H9 (cell line): Measurements from ENCODE around the gene LMO1. TPM values are rescaled to one million over a fixed set of nuclear protein-coding genes. Genes with fewer than 3 reads are reported as not detected.

ENCODE experiments used
- DNase-seq: peaks from one replicate; pipeline ENCODE4 v3.0.0-alpha.2; 2017
- H2AFZ ChIP-seq: one replicate; pipeline ENCODE4 v1.6.1; 2013; ENCODE audit warnings: mild to moderate bottlenecking, low read length, control low read depth, moderate library complexity
- H2AK5ac ChIP-seq: 2 replicates; pipeline ENCODE4 v1.6.1; 2013; ENCODE audit warnings: low read length, control low read depth, mixed read lengths; ENCODE audit not compliant: insufficient read length
- H2BK120ac ChIP-seq: one replicate; pipeline ENCODE4 v1.6.1; 2013; ENCODE audit warnings: low read depth, mild to moderate bottlenecking, low read length, control low read depth, inconsistent platforms; ENCODE audit not compliant: poor library complexity, severe bottlenecking
- H2BK12ac ChIP-seq: 2 replicates; pipeline ENCODE4 v1.6.1; 2013; ENCODE audit warnings: low read length, control low read depth, mixed read lengths, low read depth; ENCODE audit not compliant: insufficient read length
- H2BK15ac ChIP-seq: 2 replicates; pipeline ENCODE4 v1.6.1; 2013; ENCODE audit warnings: low read depth, low read length, control low read depth
- H2BK20ac ChIP-seq: one replicate; pipeline ENCODE4 v1.6.1; 2013; ENCODE audit warnings: low read depth, mild to moderate bottlenecking, low read length, control low read depth, inconsistent platforms; ENCODE audit not compliant: poor library complexity, severe bottlenecking
- H2BK5ac ChIP-seq: 2 replicates; pipeline ENCODE4 v1.6.1; 2013; ENCODE audit warnings: low read length, control low read depth, mixed read lengths; ENCODE audit not compliant: insufficient read length
- H3K14ac ChIP-seq: 2 replicates; pipeline ENCODE4 v1.6.1; 2013; ENCODE audit warnings: low read length, control low read depth; ENCODE audit not compliant: insufficient read depth
- H3K18ac ChIP-seq: 2 replicates; pipeline ENCODE4 v1.6.1; 2013; ENCODE audit warnings: low read depth, mild to moderate bottlenecking, mixed read lengths, low read length, control low read depth; ENCODE audit not compliant: insufficient read length
- H3K23ac ChIP-seq: 2 replicates; pipeline ENCODE4 v1.6.1; 2013; ENCODE audit warnings: low read length, control low read depth, mixed read lengths, low read depth; ENCODE audit not compliant: insufficient read length
- H3K23me2 ChIP-seq: 2 replicates; pipeline ENCODE4 v1.6.1; 2013; ENCODE audit warnings: low read depth, mild to moderate bottlenecking, mixed read lengths, low read length, control low read depth; ENCODE audit not compliant: insufficient read length, poor library complexity, severe bottlenecking
- H3K27ac ChIP-seq: 2 replicates; pipeline ENCODE4 v1.5.1; 2013; ENCODE audit warnings: low read length, control low read depth, mixed read lengths, low read depth; ENCODE audit not compliant: insufficient read length
- H3K27me3 ChIP-seq: 2 replicates; pipeline ENCODE4 v1.6.1; 2013; ENCODE audit warnings: low read length, control low read depth, inconsistent platforms; ENCODE audit not compliant: insufficient read depth
- H3K4ac ChIP-seq: 2 replicates; pipeline ENCODE4 v1.6.1; 2013; ENCODE audit warnings: low read depth, mild to moderate bottlenecking, control low read depth, inconsistent platforms, low read length, moderate library complexity
- H3K4me1 ChIP-seq: 2 replicates; pipeline ENCODE4 v1.6.1; 2013; ENCODE audit warnings: low read length, control low read depth, inconsistent platforms; ENCODE audit not compliant: insufficient read depth
- H3K4me2 ChIP-seq: 2 replicates; pipeline ENCODE4 v1.6.1; 2013; ENCODE audit warnings: low read length, control low read depth, mixed read lengths; ENCODE audit not compliant: insufficient read length, insufficient read depth
- H3K56ac ChIP-seq: 2 replicates; pipeline ENCODE4 v1.6.1; 2013; ENCODE audit warnings: low read depth, mild to moderate bottlenecking, mixed read lengths, low read length, control low read depth; ENCODE audit not compliant: insufficient read length
- H3K79me1 ChIP-seq: 2 replicates; pipeline ENCODE4 v1.6.1; 2013; ENCODE audit warnings: low read depth, mild to moderate bottlenecking, moderate library complexity, low read length, control low read depth, inconsistent platforms; ENCODE audit not compliant: insufficient read depth, poor library complexity, severe bottlenecking
- H3K79me2 ChIP-seq: 2 replicates; pipeline ENCODE4 v1.6.1; 2013; ENCODE audit warnings: low read length, control low read depth, inconsistent platforms; ENCODE audit not compliant: insufficient read depth
- H3K9ac ChIP-seq: 2 replicates; pipeline ENCODE4 v1.6.1; 2013; ENCODE audit warnings: low read length, control low read depth, mixed read lengths; ENCODE audit not compliant: insufficient read length; ENCODE audit errors: extremely low read depth
- H3K9me3 ChIP-seq: one replicate; pipeline ENCODE4 v1.6.1; 2013; ENCODE audit warnings: low read depth, low read length, inconsistent platforms; ENCODE audit not compliant: control insufficient read depth
- H3T11ph ChIP-seq: one replicate; pipeline ENCODE4 v1.6.1; 2013; ENCODE audit warnings: mild to moderate bottlenecking, low read length, control low read depth, inconsistent platforms
- H4K20me1 ChIP-seq: one replicate; pipeline ENCODE4 v1.6.1; 2013; ENCODE audit not compliant: control insufficient read depth, insufficient read length, insufficient read depth
- H4K5ac ChIP-seq: 2 replicates; pipeline ENCODE4 v1.6.1; 2013; ENCODE audit warnings: low read depth, mild to moderate bottlenecking, mixed read lengths, low read length, control low read depth; ENCODE audit not compliant: insufficient read length
- H4K8ac ChIP-seq: replicated peaks from 2 replicates; pipeline ENCODE4 v1.6.1; 2013; ENCODE audit warnings: low read length, control low read depth, mixed read lengths, low read depth; ENCODE audit not compliant: insufficient read length
- H4K91ac ChIP-seq: 2 replicates; pipeline ENCODE4 v1.6.1; 2013; ENCODE audit warnings: low read depth, mild to moderate bottlenecking, moderate library complexity, mixed read lengths, low read length, control low read depth; ENCODE audit not compliant: insufficient read length
- H3K27ac Mint-ChIP-seq, 3 experiments: 2 replicates in 2 of 3; 3 replicates in 1 of 3; pipeline ENCODE4 v1.8.0; 2020 to 2021; ENCODE audit warnings: mixed read lengths in 3 of 3, mild to moderate bottlenecking in 1 of 3, moderate library complexity in 1 of 3
- H3K27me3 Mint-ChIP-seq: 2 replicates; pipeline ENCODE4 v1.8.0; 2021; ENCODE audit warnings: low read depth, mild to moderate bottlenecking, moderate library complexity, mixed read lengths
- H3K36me3 Mint-ChIP-seq, 3 experiments: 2 replicates in 2 of 3; 3 replicates in 1 of 3; pipeline ENCODE4 v1.8.0; 2020 to 2021; ENCODE audit warnings: low read depth in 3 of 3, mixed read lengths in 3 of 3; ENCODE audit not compliant: insufficient read depth in 1 of 3
- H3K4me1 Mint-ChIP-seq, 2 experiments: 2 replicates each; pipeline ENCODE4 v1.8.0; 2020; ENCODE audit warnings: mixed read lengths in 2 of 2
- H3K4me3 Mint-ChIP-seq, 2 experiments: 2 replicates in 1 of 2; 3 replicates in 1 of 2; pipeline ENCODE4 v1.8.0; 2020 to 2021; ENCODE audit warnings: mild to moderate bottlenecking in 2 of 2, mixed read lengths in 2 of 2, moderate library complexity in 1 of 2
- H3K9me3 Mint-ChIP-seq, 2 experiments: 2 replicates in 1 of 2; 3 replicates in 1 of 2; pipeline ENCODE4 v1.8.0; 2020; ENCODE audit warnings: mild to moderate bottlenecking in 2 of 2, mixed read lengths in 2 of 2, moderate library complexity in 1 of 2
- CTCF ChIP-seq: fragments of 200-600 bp; sonication (generic); conservative IDR thresholded peaks from 3 replicates; pipeline ENCODE4 v1.8.0; 2021; ENCODE audit warnings: antibody characterized with exemption, mild to moderate bottlenecking
- total RNA-seq: library from RNA; stranded (reverse); gene quantifications from 2 replicates; pipeline ENCODE4 v1.2.1, GENCODE V29; 2021

LMO1 gene
- total RNA-seq, 1 experiment from 2014 or later = 0.50 TPM

GRCh38 chr11:8196749-8197148 is 66.9 kb downstream of the LMO1 start:
- no peak overlapping the region for H3K18ac ChIP-seq
- Mint-ChIP-seq H3K4me1 (no peaks in the 10 kb centered on the region; a peak in 2 of 4 replicates), H3K27me3 (peaks cover 55% of the 10 kb centered on the region), H3K36me3 (no peaks in the 10 kb centered on the region), H3K9me3 (no peaks in the 10 kb centered on the region), H3K4me3 (no peak overlapping the region), H3K27ac (no peak overlapping the region)
- H3K27ac ChIP-seq = no peak overlapping the region
- H2AFZ ChIP-seq = no peak overlapping the region
- no peak overlapping the region for H4K8ac ChIP-seq
- no peaks in the 10 kb centered on the region for H3K9me3 ChIP-seq
- no peak overlapping the region for H2BK12ac ChIP-seq
- H3K4ac ChIP-seq = no peak overlapping the region
- no peak for DNase-seq
- H3K4me1 ChIP-seq = no peaks in the 10 kb centered on the region
- no peak overlapping the region for H3K4me2 ChIP-seq
- no peaks in the 10 kb centered on the region for H4K20me1 ChIP-seq
- no peak overlapping the region for H3K23ac ChIP-seq
- TF ChIP-seq CTCF = no peak
- H3K27me3 ChIP-seq = no peaks in the 10 kb centered on the region; the same call in 1 of the 2 replicates
- no peak overlapping the region for H4K91ac ChIP-seq
- no peaks in the 10 kb centered on the region for H3K23me2 ChIP-seq
- H2BK5ac ChIP-seq = no peak overlapping the region
- H3K79me2 ChIP-seq = no peaks in the 10 kb centered on the region
- no peak overlapping the region for H3T11ph ChIP-seq
- no peak overlapping the region for H2AK5ac ChIP-seq
- H3K9ac ChIP-seq = no peak overlapping the region
- H3K56ac ChIP-seq = no peak overlapping the region
- H2BK120ac ChIP-seq = no peak overlapping the region
- H4K5ac ChIP-seq = no peak overlapping the region
- no peak overlapping the region for H2BK15ac ChIP-seq
- no peak overlapping the region for H2BK20ac ChIP-seq
- no peak overlapping the region for H3K14ac ChIP-seq
- no peaks in the 10 kb centered on the region for H3K79me1 ChIP-seq
